Inferior parietal cortex (tissue), 1 donor: ENCODE data around the gene SNCA.
A peak's percentile ranks its signal among the peaks of the same experiment; 100 is the strongest.

ENCODE experiments used
- DNase-seq: peaks from one replicate; pipeline ENCODE4 v3.0.0-alpha.2; 2016; ENCODE audit errors: extremely low spot score

SNCA gene

GRCh38 chr4:89754531-89754930 lies 82.4 kb downstream of the SNCA start:
- DNase-seq: no peak

DNA sequence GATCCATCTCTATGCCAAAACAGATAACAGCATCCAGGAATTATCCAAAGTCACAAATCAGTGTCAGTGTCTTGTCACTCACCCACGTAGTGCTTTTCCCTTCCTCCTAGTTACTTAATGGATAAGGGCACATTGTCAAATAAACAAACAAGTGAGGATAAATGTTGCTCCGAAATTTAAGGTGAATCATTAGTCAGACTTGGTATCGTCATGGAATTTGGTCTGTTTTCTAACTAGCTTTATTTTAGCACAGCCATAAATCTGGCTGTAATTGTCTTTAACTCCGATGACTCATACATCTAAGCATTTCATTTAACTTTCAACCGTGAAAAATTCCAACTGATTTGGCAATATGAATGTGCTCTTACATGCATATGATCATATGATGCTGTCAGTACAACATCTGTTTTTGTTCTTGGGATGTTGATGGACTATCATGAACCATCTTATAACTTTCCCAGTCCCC lies 83.3 kb downstream of the SNCA start:
- peak; percentile 68 for DNase-seq

GRCh38 chr4:89752932-89753598 lies 83.9 kb downstream of the SNCA start:
- no peak for DNase-seq

DNA sequence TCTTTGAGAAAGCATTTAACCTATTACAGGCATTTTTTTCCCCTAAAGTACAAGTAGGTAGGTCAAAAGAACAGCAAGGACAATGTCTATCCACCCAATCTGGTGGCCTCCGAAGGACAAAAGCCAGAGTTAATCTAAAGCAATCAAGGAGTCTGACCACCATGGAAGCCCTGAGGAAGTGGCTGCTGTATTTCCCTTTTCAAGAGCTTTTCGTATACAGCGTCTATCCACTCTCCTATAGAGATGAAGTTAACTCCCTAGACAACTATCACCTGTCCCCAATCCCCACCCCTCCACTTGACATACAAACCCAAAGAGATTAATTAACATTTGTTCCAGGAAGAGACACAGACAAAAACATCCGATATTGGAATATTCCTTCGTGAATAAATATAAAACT lies 85.5 kb downstream of the SNCA start:
- DNase-seq: no peak

DNA sequence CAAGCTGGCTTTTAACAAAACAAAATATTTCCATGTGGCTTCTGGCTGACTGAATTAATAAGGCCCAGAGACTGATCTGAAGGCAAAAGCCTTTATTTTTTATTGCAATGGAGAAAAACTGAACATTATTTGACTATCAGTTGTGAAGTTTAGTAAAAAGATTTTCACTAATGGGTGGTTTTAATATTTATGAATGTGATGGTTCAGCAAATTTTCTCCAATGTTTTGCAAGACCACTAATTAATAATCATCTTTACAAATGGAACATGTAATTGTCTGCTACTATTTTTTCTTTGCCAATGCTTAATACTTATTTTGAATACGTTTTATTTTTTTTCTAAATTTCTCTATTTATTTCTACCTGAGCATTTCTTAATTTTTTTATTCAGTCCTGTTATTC lies 90.6 kb downstream of the SNCA start:
- DNase-seq: no peak

DNA sequence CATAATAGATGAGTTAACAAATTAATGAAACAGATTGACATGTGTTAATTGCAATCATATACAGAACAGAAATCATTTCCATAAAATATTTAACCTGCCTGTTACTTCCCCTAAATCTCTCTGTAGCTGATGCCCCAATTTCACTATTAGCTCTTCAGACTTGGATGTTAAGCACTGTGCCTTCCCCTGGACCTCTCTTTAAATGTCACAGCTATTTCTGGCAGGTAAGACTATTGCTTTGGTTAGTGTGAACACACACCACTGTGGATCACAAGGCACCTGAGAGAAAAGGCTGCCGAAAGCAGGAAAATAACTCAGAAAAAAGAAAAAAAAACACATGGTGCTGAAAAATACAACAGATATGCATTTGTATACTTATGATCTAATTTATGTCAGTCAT lies 91.3 kb downstream of the SNCA start:
- DNase-seq: no peak

- no peak for DNase-seq
Measured at GRCh38 chr4:89744914-89745313, 92.0 kb downstream of the SNCA start.

DNA sequence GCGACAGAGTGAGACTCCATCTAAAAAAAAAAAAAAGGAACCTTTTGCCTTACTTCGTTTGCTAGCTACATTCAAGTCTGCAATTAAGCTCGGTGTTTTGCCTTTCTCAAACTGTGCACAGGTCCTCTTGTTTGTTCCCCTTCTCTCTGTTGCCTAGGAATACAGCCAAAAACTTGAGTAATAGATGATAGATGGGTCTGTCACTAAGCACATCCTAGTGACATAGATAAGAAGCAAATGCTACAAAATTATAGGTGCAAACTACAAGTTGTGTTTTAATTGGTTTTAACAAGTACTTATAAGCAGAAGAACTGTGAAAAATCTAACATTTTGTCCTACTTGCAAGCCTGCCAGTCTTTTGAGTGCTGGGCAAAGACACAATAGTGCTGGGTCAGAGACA lies 95.2 kb downstream of the SNCA start:
- no peak for DNase-seq

DNA sequence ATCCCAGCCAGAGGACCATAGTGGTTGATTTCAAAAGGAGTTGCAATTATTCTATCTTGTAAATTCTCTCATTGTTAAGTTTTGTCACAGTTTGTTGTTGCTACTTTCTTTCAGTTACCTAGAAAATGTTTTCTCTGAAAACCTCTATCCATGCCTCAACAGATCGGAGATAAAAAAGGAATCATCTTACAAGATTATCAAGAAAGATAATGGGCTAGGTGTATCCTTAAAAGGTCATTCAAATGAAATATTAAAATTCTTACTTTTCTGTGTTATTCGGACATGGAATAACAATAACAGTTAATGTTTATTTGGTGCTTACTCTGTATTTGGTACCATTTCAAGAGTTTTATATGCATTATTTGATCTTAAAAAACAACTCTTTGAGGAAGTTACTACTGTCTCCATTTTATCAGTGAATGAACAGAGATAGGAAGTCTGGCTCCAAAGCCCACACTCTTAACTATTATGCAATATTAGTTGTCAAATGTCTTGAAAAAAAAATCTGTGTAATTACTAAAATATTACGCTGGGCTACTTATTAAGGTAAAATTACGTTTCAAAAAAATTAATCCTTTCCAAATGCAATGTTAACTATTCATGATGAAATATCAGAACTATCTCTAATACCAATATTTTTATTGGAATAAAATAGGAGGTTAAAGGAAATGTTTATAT lies 97.5 kb downstream of the SNCA start:
- no peak for DNase-seq

DNA sequence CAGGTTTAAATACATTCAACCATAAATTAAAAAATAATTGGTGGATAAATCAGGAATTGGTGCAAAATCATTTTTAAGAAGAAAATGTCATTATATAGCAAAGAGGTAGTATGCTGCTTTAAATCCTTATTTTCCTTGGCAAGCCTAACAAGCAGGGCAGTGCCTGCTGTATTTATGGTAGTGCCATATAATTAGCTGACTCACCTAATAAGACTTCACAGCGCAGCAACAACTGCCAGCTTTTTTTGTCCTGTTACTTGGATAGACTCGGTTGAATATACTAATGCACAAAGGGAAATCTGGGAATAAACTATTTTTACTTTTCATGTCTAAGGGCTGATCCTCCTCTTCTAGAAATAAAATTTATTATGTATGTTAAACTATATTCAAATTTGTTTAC lies 99.1 kb downstream of the SNCA start:
- DNase-seq: no peak

DNA sequence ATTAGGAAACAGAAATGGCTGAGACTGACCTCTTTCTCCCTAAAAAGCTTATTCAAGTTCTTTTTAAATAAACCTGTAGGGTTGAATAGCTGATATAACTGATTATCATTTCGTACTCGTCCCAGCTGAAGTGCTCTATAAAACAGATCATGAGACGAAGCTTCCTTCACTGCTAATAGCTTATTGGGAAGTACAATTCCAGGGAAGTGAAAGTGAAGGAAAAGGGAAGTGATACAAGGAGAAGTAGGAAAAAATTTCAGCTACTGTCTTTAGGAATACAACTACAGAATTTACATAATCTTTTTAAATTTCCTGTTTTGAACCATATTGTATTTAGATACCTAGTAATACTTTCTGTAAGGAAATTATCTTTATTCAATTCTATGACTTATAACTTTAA lies 103.0 kb downstream of the SNCA start:
- no peak for DNase-seq

DNA sequence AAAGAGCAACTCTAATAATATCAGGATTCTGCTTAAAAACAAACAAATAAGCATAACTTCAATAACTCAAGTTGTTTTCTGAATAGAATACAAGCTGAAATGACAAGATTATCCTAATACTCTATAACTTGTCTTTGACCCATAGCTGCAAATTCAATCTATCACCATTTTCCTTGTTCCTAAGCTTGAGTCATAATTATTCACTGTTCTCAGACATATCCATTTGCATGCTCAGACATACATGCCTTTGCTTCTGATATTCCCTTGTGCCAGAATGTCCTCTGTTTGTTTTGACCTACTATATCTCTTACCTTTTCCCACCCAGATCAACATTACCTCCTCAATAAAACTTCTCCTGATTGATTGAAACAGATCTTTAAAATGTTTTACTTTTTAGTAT lies 109.7 kb downstream of the SNCA start:
- DNase-seq: no peak

- DNase-seq: no peak
Measured at GRCh38 chr4:89725268-89725667, 111.7 kb downstream of the SNCA start.

GRCh38 chr4:89724716-89725115 lies 112.2 kb downstream of the SNCA start:
- no peak for DNase-seq

DNA sequence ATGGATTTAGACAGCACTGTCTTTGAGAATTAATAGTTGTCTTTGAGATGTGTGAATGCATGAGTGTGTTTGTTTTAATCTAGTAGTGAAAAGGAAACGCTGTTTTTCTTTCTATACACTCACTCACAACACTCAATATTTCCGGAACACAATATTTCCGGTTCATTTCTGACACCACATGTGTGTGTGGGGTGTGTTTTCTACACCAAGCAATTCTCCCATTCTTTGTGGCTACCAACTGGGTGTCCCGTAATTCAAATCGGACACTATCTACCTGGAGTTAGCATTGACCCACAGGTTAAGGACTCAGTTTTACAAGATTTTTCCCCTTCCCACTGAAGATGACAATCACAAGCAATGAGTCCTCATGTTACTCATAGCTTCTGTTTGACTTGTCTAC lies 113.9 kb downstream of the SNCA start:
- no peak for DNase-seq

DNA sequence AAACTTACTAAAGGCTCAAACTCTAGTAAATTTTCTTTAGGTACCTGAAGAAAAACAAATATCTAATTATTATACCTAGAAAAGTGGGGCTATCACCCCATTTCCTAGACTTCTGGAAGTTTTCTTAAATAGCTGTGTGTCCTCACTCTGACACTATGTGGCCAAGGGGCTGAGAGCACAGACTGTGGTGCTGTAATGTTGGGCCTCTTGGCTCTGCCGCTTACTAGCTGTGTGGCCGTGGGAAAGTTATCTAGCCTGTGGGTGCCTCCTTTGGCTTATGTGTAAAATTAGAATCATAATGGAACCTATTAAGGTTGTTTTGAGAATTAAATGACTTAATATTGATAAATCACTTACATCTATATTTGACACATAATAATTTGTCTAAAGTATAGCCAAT lies 114.4 kb downstream of the SNCA start:
- no peak for DNase-seq

- DNase-seq: no peak
Measured at GRCh38 chr4:89720981-89721380, 116.0 kb downstream of the SNCA start.

DNA sequence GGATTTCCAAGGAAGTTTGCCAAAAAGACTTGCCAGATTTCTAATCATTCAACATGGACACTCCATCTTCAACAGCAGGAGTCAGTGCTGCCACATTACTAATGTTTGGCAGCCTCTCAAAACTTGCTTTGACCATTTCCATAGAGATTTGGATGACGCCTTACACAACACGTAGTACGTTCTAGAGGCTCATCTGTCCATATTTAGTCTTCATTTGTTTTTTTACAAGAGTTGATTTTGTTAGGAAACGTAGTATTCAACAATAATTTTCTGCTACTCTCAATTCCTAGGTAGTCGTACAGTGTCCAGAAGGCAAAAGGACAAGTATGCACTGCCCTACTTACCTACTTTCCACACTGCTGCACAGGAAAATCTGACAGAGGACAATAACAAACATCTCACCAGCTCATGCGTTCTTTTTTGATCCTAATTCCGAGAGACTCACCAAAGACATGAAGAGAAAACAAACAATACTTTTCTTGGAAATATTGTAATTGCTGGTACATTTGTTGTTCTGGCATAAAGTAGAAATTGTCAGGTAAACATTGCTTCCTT lies 117.3 kb downstream of the SNCA start:
- DNase-seq: no peak

DNA sequence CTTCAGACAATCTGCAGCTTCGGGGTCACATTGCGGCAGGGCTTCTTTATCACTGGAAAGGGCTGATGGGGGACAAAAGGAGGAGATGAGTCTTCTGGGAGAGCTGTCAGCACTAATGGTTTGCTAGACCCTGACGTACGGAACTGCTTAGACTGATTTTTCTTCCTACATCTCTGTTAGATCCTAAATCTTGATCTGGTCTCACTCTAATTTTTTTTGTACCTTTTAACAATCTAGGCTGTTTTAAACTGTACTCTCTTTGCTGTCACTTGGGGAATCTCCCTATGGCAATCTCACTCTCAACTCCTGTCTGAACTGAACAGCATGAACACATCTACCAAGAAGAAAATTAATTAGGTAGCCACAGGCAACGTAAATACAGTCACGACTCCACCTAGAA lies 120.1 kb downstream of the SNCA start:
- DNase-seq: no peak

DNA sequence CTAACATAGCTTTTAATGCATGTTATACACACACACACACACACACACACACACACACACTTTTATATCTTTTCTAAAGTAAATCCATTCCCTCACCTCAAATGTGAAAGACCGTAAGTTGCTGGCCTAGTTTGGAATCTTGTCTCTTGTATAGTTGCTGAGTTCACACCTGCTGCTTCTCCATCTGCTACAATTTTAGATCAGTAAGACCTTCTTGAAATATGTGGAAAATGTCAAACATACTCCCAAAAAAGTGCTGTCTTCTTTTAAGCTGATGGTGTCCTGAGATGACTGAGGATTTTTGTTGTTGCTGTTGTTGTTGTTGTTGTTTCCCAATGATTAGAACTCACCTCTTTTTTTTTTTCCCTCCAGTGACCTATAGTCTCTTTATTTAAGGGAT lies 121.3 kb downstream of the SNCA start:
- no peak for DNase-seq

GRCh38 chr4:89712827-89713226 lies 124.1 kb downstream of the SNCA start:
- DNase-seq: no peak

GRCh38 chr4:89712141-89712540 lies 124.8 kb downstream of the SNCA start:
- DNase-seq: no peak

GRCh38 chr4:89708903-89709421 lies 128.0 kb downstream of the SNCA start:
- DNase-seq: no peak
